Heart left ventricle (tissue), 16 donors: ENCODE measurements around the gene SEC31A. TPM values are rescaled to one million over a fixed set of nuclear protein-coding genes. Genes with fewer than 3 reads are reported as not detected.

Source experiments
- ATAC-seq, 4 donors: fragments of 200-7000 bp; cut with Tn5 transposase; one replicate each; pipeline ENCODE4 v1.9.1; 2020 to 2022; ENCODE audit warnings: moderate library complexity in 4 of 4, mild to moderate bottlenecking in 3 of 4, moderate number of reproducible peaks in 1 of 4
- DNase-seq, 5 donors: peaks; one replicate each; pipeline ENCODE4 v3.0.0-alpha.2; 2020
- H3K27ac ChIP-seq, 12 donors: fragments of 200-600 bp; sonication (generic) in 4 of 12; one replicate each; pipeline versions ENCODE4 v1.5.0 to v1.8.0; 2016 to 2022; ENCODE audit warnings: mild to moderate bottlenecking in 2 of 12
- H3K27me3 ChIP-seq, 9 donors: fragments of 200-600 bp; sonication (generic) in 2 of 9; one replicate each; pipeline versions ENCODE4 v1.5.1 to v1.8.0; 2016 to 2022; ENCODE audit warnings: mild to moderate bottlenecking in 3 of 9
- H3K36me3 ChIP-seq, 9 donors: fragments of 200-600 bp; sonication (generic) in 2 of 9; one replicate each; pipeline versions ENCODE4 v1.5.0 to v1.8.0; 2018 to 2022; ENCODE audit warnings: mild to moderate bottlenecking in 2 of 9
- H3K4me1 ChIP-seq, 12 donors: fragments of 200-600 bp; sonication (generic) in 4 of 12; one replicate each; pipeline versions ENCODE4 v1.5.0 to v1.8.0; 2016 to 2022; ENCODE audit warnings: mild to moderate bottlenecking in 3 of 12
- H3K4me3 ChIP-seq, 12 donors: fragments of 200-600 bp; sonication (generic) in 4 of 12; one replicate each; pipeline versions ENCODE4 v1.5.0 to v1.8.0; 2017 to 2022; ENCODE audit warnings: mild to moderate bottlenecking in 9 of 12, moderate library complexity in 4 of 12
- H3K9me3 ChIP-seq, 12 donors: fragments of 200-600 bp; sonication (generic) in 4 of 12; one replicate each; pipeline versions ENCODE4 v1.5.0 to v1.8.0; 2016 to 2022; ENCODE audit warnings: mild to moderate bottlenecking in 1 of 12
- CTCF ChIP-seq, 12 donors: fragments of 200-600 bp; sonication (generic) in 4 of 12; IDR thresholded peaks; one replicate each; pipeline versions ENCODE4 v1.5.0 to v1.8.0; 2018 to 2022; ENCODE audit warnings: antibody characterized with exemption in 12 of 12, mild to moderate bottlenecking in 5 of 12
- POLR2A ChIP-seq, 2 donors: fragments of 450-650 bp; IDR thresholded peaks; one replicate each; pipeline ENCODE4 v1.6.1; 2017; ENCODE audit warnings: antibody characterized with exemption in 2 of 2, mild to moderate bottlenecking in 2 of 2, moderate library complexity in 2 of 2
- WGBS, 4 donors: extraction: QIAGEN DNeasy Blood & Tissue Kit in 2 of 4; methylation state at CpG; one replicate each; pipeline versions ENCODE4 v1.1.5 to v1.1.7; 2013 to 2018; 5-methylcytosine and 5-hydroxymethylcytosine counted together
- intact Hi-C, 10 donors: fragments of 100-400 bp; cut with DNase I; formaldehyde crosslinking; loops; one replicate each; pipeline versions ENCODE4 v1.11.1 to v1.14.2; 2022
- long read RNA-seq, 3 donors: library from polyadenylated mRNA; unstranded; transcript quantifications; one replicate each; pipeline ENCODE4 v2.0.0, GENCODE V29; 2020 to 2021
- polyA plus RNA-seq, 2 donors: library from polyadenylated mRNA; stranded (reverse); fragments of 200-250 nt; gene quantifications; one replicate each; pipeline ENCODE4 v1.2.3, GENCODE V29; 2013
- total RNA-seq, 9 donors: library from RNA; depleted of rRNA in 2 of 9; stranded (reverse); fragments of >200 nt in 2 of 9; fragmentation: NEBNext Ultra II Directional in 3 of 9; extraction: Animal tissue kit (Norgen Biotek cat#: 25700) in 3 of 9; gene quantifications; one replicate each; pipeline versions ENCODE4 v1.1.0 to v1.2.4, GENCODE V29; 2016 to 2023
- donor health status: ischemic (EF 13 %, LVEDD 7.1; RV severe dilation, severe dysfunction).
- donor health status: healthy with polysubstance abuse.
- donor health status: DM: no; HTN: yes; CAD: no.
- donor health status: DM: no; HTN: no; CAD: no.
- donor health status: ischemic (EF 25% LVEDD 6.9; RV normal size, moderate dysfunction).
- donor health status: ischemic (EF 25% LVEDD 5.7; RV mildly dilated, moderate dysfunction).
- donor health status: healthy.
- donor health status: DM: yes; HTN: yes; CAD: no.
- donor health status: ischemic (EF 35%, LVEDD 5.7; RV mildly dilated, moderate dysfunction).
- donor health status: nonischemic (EF 11% LVEDD 7.7; RV severe dilation, severe dysfunction).
- donor health status: DM: yes; HTN: yes; CAD: no.
- donor health status: PGD.
- donor health status: ischemic (EF 29% LVEDD 5.4; RV normal size, mild dysfunction).
- donor health status: nonischemic (EF 23%, LVEDD 6.1; RV moderate dilation, normal function).

Gene SEC31A
- total RNA-seq (100 to 1,000 TPM in 6 of 9 donors, 10 to 100 TPM in 3; 81.0 to 168 (median 101) TPM), polyA plus RNA-seq (10 to 100 TPM; 86.6 to 98.7 TPM)
- long read RNA-seq, donor 1, full-length matches to known transcripts, result 12 of 39 reads
- long read RNA-seq, donor 1, partial matches to known transcripts, result 17 of 39 reads
- long read RNA-seq, donor 1, other reads (novel, unspliced or antisense), result 10 of 39 reads
- long read RNA-seq, donor 2, full-length matches to known transcripts, result 44 of 182 reads
- long read RNA-seq, donor 2, partial matches to known transcripts, result 109 of 182 reads
- long read RNA-seq, donor 2, other reads (novel, unspliced or antisense), result 29 of 182 reads
- long read RNA-seq, donor 3, full-length matches to known transcripts, result 13 of 43 reads
- long read RNA-seq, donor 3, partial matches to known transcripts, result 26 of 43 reads
- long read RNA-seq, donor 3, other reads (novel, unspliced or antisense), result 4 of 43 reads

GRCh38 chr4:82890901-82891706, at the start of gene SEC31A:
TSS of gene SEC31A (minus strand) at chr4:82891153. CDS start at chr4:82881936, 9,217 bp downstream.
- H3K27me3 ChIP-seq, result no peaks in the 10 kb centered on the region
- 0 to 1% (median 0%) methylated on average over 17 to 71 of the region's 71 CpGs for WGBS, 4 donors
- ATAC-seq, result peak; percentile 98 to 99 (median 98)
- H3K27ac ChIP-seq, result peak within 1 kb of the TSS; percentile 85 to 99 (median 96)
- intact Hi-C loops, result loop anchor here in 7 of 10 donors (1.0 to 10.0 kb wide), 6 partner anchors 9 to 519 kb away; partner anchors contain the start of genes THAP9 (in 4 of the 7), COPS4 (in 3 of the 7), HNRNPD (in 2 of the 7) and COQ2 (in 1 of the 7)
- H3K4me3 ChIP-seq, result peak within 1 kb of the TSS; percentile 69 to 98 (median 82)
- peak; percentile 97 to 99 (median 98) for DNase-seq
- peaks cover 0 to 39% (median 33%) of the 10 kb centered on the region in 12 donors for H3K4me1 ChIP-seq
- H3K9me3 ChIP-seq, result no peaks in the 10 kb centered on the region
- peak in 4 of 12 donors; percentile 7 to 35 (median 26) for TF ChIP-seq CTCF (IDR thresholded peaks at IDR 0.05)
- TF ChIP-seq POLR2A (IDR thresholded peaks at IDR 0.05), result peak in 1 of 2 donors; percentile 88
- peaks cover 0 to 36% (median 31%) of the 10 kb centered on the region in 9 donors for H3K36me3 ChIP-seq

GRCh38 chr4:82939414-82939813, 48.5 kb upstream of the SEC31A start:
- TF ChIP-seq POLR2A (IDR thresholded peaks at IDR 0.05) (no peak), CTCF (IDR thresholded peaks at IDR 0.05) (no peak)
- no peak for DNase-seq
- Histone ChIP-seq H3K27me3 (no peaks in the 10 kb centered on the region), H3K4me3 (no peak overlapping the region), H3K4me1 (no peaks in the 10 kb centered on the region), H3K27ac (no peak overlapping the region), H3K36me3 (peaks cover 0 to 80% (median 63%) of the 10 kb centered on the region in 9 donors), H3K9me3 (no peaks in the 10 kb centered on the region)
- intact Hi-C loops, result no loop called here
- 51 to 60% (median 52%) methylated on average over 2 of the region's 2 CpGs for WGBS, 4 donors
- peak in 1 of 4 donors; percentile 54 for ATAC-seq

- H3K4me1 ChIP-seq, result no peaks in the 10 kb centered on the region
- ATAC-seq, result no peak
- intact Hi-C loops, result no loop called here
- H3K9me3 ChIP-seq, result no peaks in the 10 kb centered on the region
- no peak for DNase-seq
- peaks cover 0 to 85% (median 74%) of the 10 kb centered on the region in 9 donors for H3K36me3 ChIP-seq
- H3K27ac ChIP-seq, result no peak overlapping the region
- H3K4me3 ChIP-seq, result no peak overlapping the region
- no peaks in the 10 kb centered on the region for H3K27me3 ChIP-seq
- TF ChIP-seq POLR2A (IDR thresholded peaks at IDR 0.05) (no peak), CTCF (IDR thresholded peaks at IDR 0.05) (no peak)
These were observed 43.5 kb upstream of the SEC31A start for GRCh38 chr4:82934441-82934840.
